Esophagus (tissue), 2 donors: Measurements from ENCODE around the gene CIZ1. TPM values are rescaled to one million over a fixed set of nuclear protein-coding genes. Genes with fewer than 3 reads are reported as not detected.
A peak's percentile ranks its signal among the peaks of the same experiment; 100 is the strongest.

Experiments used
- H3K27ac ChIP-seq, 2 donors: one replicate each; pipeline ENCODE4 v1.5.1; 2013; ENCODE audit warnings: low read depth in 2 of 2, mild to moderate bottlenecking in 2 of 2, inconsistent platforms in 1 of 2, low read length in 1 of 2, moderate library complexity in 1 of 2
- H3K27me3 ChIP-seq, 2 donors: one replicate each; pipeline ENCODE4 v1.6.1; 2013; ENCODE audit warnings: low read length in 2 of 2, control low read depth in 1 of 2, mild to moderate bottlenecking in 1 of 2; ENCODE audit not compliant: insufficient read depth in 2 of 2, control insufficient read depth in 1 of 2
- H3K36me3 ChIP-seq, 2 donors: one replicate each; pipeline ENCODE4 v1.6.1; 2013; ENCODE audit warnings: low read length in 1 of 2; ENCODE audit not compliant: control insufficient read depth in 2 of 2, insufficient read depth in 2 of 2
- H3K4me1 ChIP-seq, 2 donors: one replicate each; pipeline ENCODE4 v1.6.1; 2013; ENCODE audit warnings: low read length in 1 of 2; ENCODE audit not compliant: control insufficient read depth in 2 of 2, insufficient read depth in 2 of 2
- H3K4me3 ChIP-seq, 2 donors: one replicate each; pipeline ENCODE4 v1.5.1; 2013; ENCODE audit warnings: low read length in 2 of 2, mild to moderate bottlenecking in 2 of 2, low read depth in 1 of 2, moderate library complexity in 1 of 2
- H3K9me3 ChIP-seq, 2 donors: one replicate each; pipeline ENCODE4 v1.6.1; 2013; ENCODE audit warnings: mild to moderate bottlenecking in 2 of 2, low read depth in 1 of 2, low read length in 1 of 2, moderate library complexity in 1 of 2; ENCODE audit not compliant: control insufficient read depth in 2 of 2, insufficient read depth in 1 of 2
- WGBS, 2 donors: extraction: QIAGEN DNeasy Blood & Tissue Kit; methylation state at CpG; one replicate each; pipeline ENCODE4 v1.1.7; 2013; 5-methylcytosine and 5-hydroxymethylcytosine counted together
- polyA plus RNA-seq, 2 donors: library from polyadenylated mRNA; stranded (reverse); fragments of 200-250 nt; gene quantifications; one replicate each; pipeline ENCODE4 v1.2.3, GENCODE V29; 2013
- donor health status: healthy with polysubstance abuse.
- donor health status: Bipolar disorder and iron deficiency.

The CIZ1 gene
- polyA plus RNA-seq, 2 donors: 39.8 to 39.9 TPM

GRCh38 chr9:128153947-128154695, 37.3 kb downstream of the CIZ1 start:
- 87 to 90% methylated on average over 13 of the region's 13 CpGs for WGBS, 2 donors
- Histone ChIP-seq H3K4me3 (no peak overlapping the region), H3K27me3 (no peaks in the 10 kb centered on the region), H3K36me3 (peaks cover 0 to 2% of the 10 kb centered on the region in 2 donors), H3K4me1 (peaks cover 0 to 18% of the 10 kb centered on the region in 2 donors), H3K9me3 (no peaks in the 10 kb centered on the region), H3K27ac (peak overlapping the region in 1 of 2 donors; percentile 34)

- Histone ChIP-seq H3K27me3 (no peaks in the 10 kb centered on the region), H3K4me3 (no peak overlapping the region), H3K36me3 (peaks cover 0 to 3% of the 10 kb centered on the region in 2 donors), H3K27ac (no peak overlapping the region), H3K4me1 (peaks cover 0 to 27% of the 10 kb centered on the region in 2 donors), H3K9me3 (no peaks in the 10 kb centered on the region)
- WGBS, 2 donors: 87 to 88% methylated on average over 26 of the region's 26 CpGs
These were observed 38.1 kb downstream of the CIZ1 start for GRCh38 chr9:128153060-128153946.

GRCh38 chr9:128152133-128153059, 39.0 kb downstream of the CIZ1 start:
- Histone ChIP-seq H3K27ac (peak overlapping the region in 1 of 2 donors; percentile 25), H3K4me3 (no peak overlapping the region), H3K9me3 (no peaks in the 10 kb centered on the region), H3K27me3 (no peaks in the 10 kb centered on the region), H3K36me3 (peaks cover 0 to 4% of the 10 kb centered on the region in 2 donors), H3K4me1 (peaks cover 0 to 29% of the 10 kb centered on the region in 2 donors)
- WGBS, 2 donors: 92% methylated on average over 13 of the region's 13 CpGs

GRCh38 chr9:128151309-128152132, 39.9 kb downstream of the CIZ1 start:
- Histone ChIP-seq H3K27ac (peak overlapping the region; percentile 6 to 95), H3K9me3 (no peaks in the 10 kb centered on the region), H3K27me3 (no peaks in the 10 kb centered on the region), H3K4me1 (peaks cover 0 to 31% of the 10 kb centered on the region in 2 donors), H3K36me3 (peaks cover 0 to 4% of the 10 kb centered on the region in 2 donors), H3K4me3 (peak overlapping the region in 1 of 2 donors; percentile 36)
- WGBS, 2 donors: 86 to 89% methylated on average over 15 to 18 of the region's 18 CpGs

GRCh38 chr9:128150594-128151308, 40.6 kb downstream of the CIZ1 start:
- WGBS, 2 donors: 62 to 66% methylated on average over 19 of the region's 19 CpGs
- Histone ChIP-seq H3K27ac (peak overlapping the region; percentile 43 to 95), H3K9me3 (no peaks in the 10 kb centered on the region), H3K27me3 (no peaks in the 10 kb centered on the region), H3K4me1 (peaks cover 0 to 37% of the 10 kb centered on the region in 2 donors), H3K36me3 (peaks cover 0 to 4% of the 10 kb centered on the region in 2 donors), H3K4me3 (peak overlapping the region; percentile 36 to 45)

GRCh38 chr9:128149951-128150593, 41.3 kb downstream of the CIZ1 start:
- H3K9me3 ChIP-seq: no peaks in the 10 kb centered on the region
- H3K4me1 ChIP-seq: peaks cover 0 to 38% of the 10 kb centered on the region in 2 donors
- peak overlapping the region; percentile 86 to 95 for H3K27ac ChIP-seq
- H3K27me3 ChIP-seq: no peaks in the 10 kb centered on the region
- WGBS, 2 donors: 62 to 66% methylated on average over 11 of the region's 11 CpGs
- peak overlapping the region; percentile 35 to 45 for H3K4me3 ChIP-seq
- peaks cover 0 to 4% of the 10 kb centered on the region in 2 donors for H3K36me3 ChIP-seq

- peak within 1 kb of the TSS; percentile 86 to 95 for H3K27ac ChIP-seq
- no peaks in the 10 kb centered on the region for H3K27me3 ChIP-seq
- H3K4me1 ChIP-seq: peaks cover 3 to 43% of the 10 kb centered on the region in 2 donors
- peak within 1 kb of the TSS; percentile 39 to 45 for H3K4me3 ChIP-seq
- H3K36me3 ChIP-seq: peaks cover 0 to 4% of the 10 kb centered on the region in 2 donors
- H3K9me3 ChIP-seq: no peaks in the 10 kb centered on the region
- 35 to 47% methylated on average over 9 of the region's 9 CpGs for WGBS, 2 donors
These were observed 42.2 kb downstream of the CIZ1 start, which contains the start of gene LCN2 for GRCh38 chr9:128149001-128149701. Gene LCN2, plus strand, starts transcription at chr9:128149453. Its CDS starts 73 bp downstream, at chr9:128149526.
